IMR-90 (cell line): Measurements from ENCODE around the gene PDX1. TPM values are rescaled to one million over a fixed set of nuclear protein-coding genes. Genes with fewer than 3 reads are reported as not detected.

ENCODE experiments used
- ATAC-seq: fragments of 200-7000 bp; cut with Tn5 transposase; 2 replicates; pipeline ENCODE4 v1.9.1; 2020; ENCODE audit warnings: low read depth, mild to moderate bottlenecking, moderate library complexity
- BruUV-seq: library from RNA; stranded (reverse); fragments of 400-500 nt; replicated peaks from 2 replicates; lab custom pipeline; 2021; lab: Mats Ljungman, UMichigan
- CTCF ChIA-PET: fragments of 300-600 bp; formaldehyde crosslinking; extraction: SDS; loops from one replicate; lab custom pipeline; 2021; ENCODE audit warnings: antibody characterized with exemption; lab: Yijun Ruan, JAX
- POLR2A ChIA-PET: fragments of 300-600 bp; sonication (Branson Sonifier 250); formaldehyde crosslinking; loops from one replicate; lab custom pipeline; 2022; ENCODE audit warnings: antibody characterized with exemption; ENCODE audit not compliant: unreplicated experiment; lab: Charles Lee
- DNase-seq: peaks from one replicate; pipeline ENCODE4 v3.0.0; 2013
- H2AFZ ChIP-seq: replicated peaks from 2 replicates; pipeline ENCODE3; 2013; ENCODE audit warnings: low read length, mild to moderate bottlenecking; ENCODE audit not compliant: poor library complexity
- H2AK5ac ChIP-seq: 2 replicates; pipeline ENCODE4 v1.6.1; 2013; ENCODE audit warnings: low read depth, low read length, inconsistent platforms
- H2AK9ac ChIP-seq: replicated peaks from 2 replicates; pipeline ENCODE3; 2013; ENCODE audit warnings: mild to moderate bottlenecking, low read depth, low read length, moderate library complexity; ENCODE audit not compliant: poor library complexity
- H2BK120ac ChIP-seq: 2 replicates; pipeline ENCODE4 v1.6.1; 2013; ENCODE audit warnings: low read depth, low read length, inconsistent platforms
- H2BK15ac ChIP-seq: 3 replicates; pipeline ENCODE4 v1.6.1; 2013; ENCODE audit warnings: low read depth, low read length, inconsistent platforms
- H2BK20ac ChIP-seq: 2 replicates; pipeline ENCODE4 v1.6.1; 2013; ENCODE audit warnings: low read depth, mild to moderate bottlenecking, inconsistent platforms, low read length, moderate library complexity
- H2BK5ac ChIP-seq: 2 replicates; pipeline ENCODE4 v1.6.1; 2013; ENCODE audit warnings: mild to moderate bottlenecking, low read depth, low read length, inconsistent platforms; ENCODE audit not compliant: poor library complexity, severe bottlenecking
- H3K14ac ChIP-seq: replicated peaks from 2 replicates; pipeline ENCODE4 v1.6.1; 2013; ENCODE audit warnings: low read depth, low read length, inconsistent platforms
- H3K18ac ChIP-seq: 2 replicates; pipeline ENCODE4 v1.6.1; 2013; ENCODE audit warnings: low read depth, low read length, control low read depth
- H3K23ac ChIP-seq: 2 replicates; pipeline ENCODE4 v1.6.1; 2013; ENCODE audit warnings: low read depth, low read length, inconsistent platforms
- H3K27ac ChIP-seq: 2 replicates; pipeline ENCODE4 v1.5.1; 2013; ENCODE audit warnings: mild to moderate bottlenecking, control low read depth, low read length; ENCODE audit not compliant: insufficient read depth
- H3K27me3 ChIP-seq: 2 replicates; pipeline ENCODE4 v1.6.1; 2013; ENCODE audit warnings: low read length; ENCODE audit not compliant: control insufficient read depth, insufficient read depth
- H3K36me3 ChIP-seq: 2 replicates; pipeline ENCODE4 v1.6.1; 2013; ENCODE audit warnings: low read length, mixed read lengths; ENCODE audit not compliant: control insufficient read depth, insufficient read depth
- H3K4ac ChIP-seq: 2 replicates; pipeline ENCODE4 v1.6.1; 2013; ENCODE audit warnings: low read depth, low read length, inconsistent platforms
- H3K4me1 ChIP-seq: 2 replicates; pipeline ENCODE4 v1.6.1; 2013; ENCODE audit warnings: low read length, mixed read lengths; ENCODE audit not compliant: control insufficient read depth, insufficient read depth
- H3K4me2 ChIP-seq: 2 replicates; pipeline ENCODE4 v1.6.1; 2013; ENCODE audit warnings: low read depth, mild to moderate bottlenecking, control low read depth, low read length, moderate library complexity
- H3K4me3 ChIP-seq: 2 replicates; pipeline ENCODE4 v1.5.1; 2013; ENCODE audit warnings: low read depth, mild to moderate bottlenecking, control low read depth, low read length, moderate library complexity; ENCODE audit not compliant: insufficient read depth
- H3K56ac ChIP-seq: 2 replicates; pipeline ENCODE4 v1.6.1; 2013; ENCODE audit warnings: low read length, inconsistent platforms; ENCODE audit not compliant: insufficient read depth; ENCODE audit errors: extremely low read depth
- H3K79me1 ChIP-seq, 2 experiments: 2 replicates each; pipeline ENCODE4 v1.6.1; 2013; ENCODE audit warnings: low read length in 2 of 2, inconsistent platforms in 1 of 2, low read depth in 1 of 2
- H3K9ac ChIP-seq: 2 replicates; pipeline ENCODE4 v1.6.1; 2013; ENCODE audit warnings: low read depth, low read length, control low read depth
- H3K9me1 ChIP-seq: 2 replicates; pipeline ENCODE4 v1.6.1; 2013; ENCODE audit warnings: low read length, inconsistent platforms; ENCODE audit not compliant: insufficient read depth
- H3K9me3 ChIP-seq: 2 replicates; pipeline ENCODE4 v1.6.1; 2013; ENCODE audit warnings: low read length; ENCODE audit not compliant: control insufficient read depth, insufficient read depth
- H4K20me1 ChIP-seq: 2 replicates; pipeline ENCODE4 v1.6.1; 2013; ENCODE audit warnings: low read length, inconsistent platforms; ENCODE audit not compliant: insufficient read depth
- H4K5ac ChIP-seq: 2 replicates; pipeline ENCODE4 v1.6.1; 2013; ENCODE audit warnings: mild to moderate bottlenecking, low read depth, low read length, control low read depth
- H4K8ac ChIP-seq, 2 experiments: 2 replicates each; pipeline ENCODE4 v1.6.1; 2013; ENCODE audit warnings: low read depth in 2 of 2, low read length in 2 of 2, control low read depth in 1 of 2, inconsistent platforms in 1 of 2
- H4K91ac ChIP-seq: 2 replicates; pipeline ENCODE4 v1.6.1; 2013; ENCODE audit warnings: low read depth, low read length, inconsistent platforms; ENCODE audit not compliant: insufficient read depth
- BHLHE40 ChIP-seq: fragments of 150-350 bp; IDR thresholded peaks from 2 replicates; pipeline ENCODE4 v1.6.1; 2016; ENCODE audit warnings: mild to moderate bottlenecking, low read depth, low read length
- CEBPB ChIP-seq: IDR thresholded peaks from 2 replicates; pipeline ENCODE4 v1.6.1; 2012; ENCODE audit warnings: low read depth, low read length, improper control_type of control experiment
- CHD1 ChIP-seq: IDR thresholded peaks from 2 replicates; pipeline ENCODE4 v1.6.1; 2012; ENCODE audit warnings: low read depth, low read length, improper control_type of control experiment
- CTCF ChIP-seq: conservative IDR thresholded peaks from 2 replicates; pipeline ENCODE4 v1.5.1; 2012; ENCODE audit warnings: mild to moderate bottlenecking, low read depth, low read length, improper control_type of control experiment
- MAFK ChIP-seq: IDR thresholded peaks from 2 replicates; pipeline ENCODE4 v1.6.1; 2012; ENCODE audit warnings: low read depth, low read length, improper control_type of control experiment
- MAZ ChIP-seq: IDR thresholded peaks from 2 replicates; pipeline ENCODE4 v1.6.1; 2012; ENCODE audit warnings: low read depth, mild to moderate bottlenecking, low read length, improper control_type of control experiment, moderate library complexity, borderline replicate concordance
- MXI1 ChIP-seq: IDR thresholded peaks from 2 replicates; pipeline ENCODE4 v1.6.1; 2012; ENCODE audit warnings: low read depth, mild to moderate bottlenecking, low read length, moderate library complexity, borderline replicate concordance
- NFE2L2 ChIP-seq: fragments of 150-350 bp; IDR thresholded peaks from 2 replicates; pipeline ENCODE4 v1.6.1; 2016; ENCODE audit warnings: low read depth, mild to moderate bottlenecking, low read length
- POLR2A ChIP-seq: IDR thresholded peaks from 2 replicates; pipeline ENCODE4 v1.6.1; 2012; ENCODE audit warnings: mild to moderate bottlenecking, low read depth, low read length
- RAD21 ChIP-seq: IDR thresholded peaks from 2 replicates; pipeline ENCODE4 v1.6.1; 2012; ENCODE audit warnings: low read length, improper control_type of control experiment
- RCOR1 ChIP-seq: IDR thresholded peaks from 2 replicates; pipeline ENCODE4 v1.6.1; 2012; ENCODE audit warnings: mild to moderate bottlenecking, low read length, improper control_type of control experiment; ENCODE audit not compliant: insufficient replicate concordance
- RFX5 ChIP-seq: IDR thresholded peaks from 2 replicates; pipeline ENCODE4 v1.8.0; 2012; ENCODE audit warnings: low read depth, mild to moderate bottlenecking, low read length, moderate library complexity
- SMC3 ChIP-seq: fragments of 150-350 bp; IDR thresholded peaks from 2 replicates; pipeline ENCODE4 v1.6.1; 2016; ENCODE audit warnings: low read depth, mild to moderate bottlenecking, antibody characterized with exemption, low read length, moderate library complexity
- USF2 ChIP-seq: fragments of 150-350 bp; IDR thresholded peaks from 2 replicates; pipeline ENCODE4 v1.6.1; 2017; ENCODE audit warnings: mild to moderate bottlenecking, antibody characterized with exemption, low read length, low read depth
- WGBS, 2 experiments: methylation state at CpG; one replicate each; pipeline versions ENCODE4 v1.1.5 to v1.1.7; 2013; ENCODE audit warnings: missing lambda C conversion rate in 2 of 2; ENCODE audit not compliant: insufficient read length in 1 of 2; ENCODE audit errors: extremely low coverage in 2 of 2; 5-methylcytosine and 5-hydroxymethylcytosine counted together
- dilution Hi-C: fragments of 300-500 bp; cut with HindIII; formaldehyde crosslinking; loops from one replicate; pipeline ENCODE4 v1.14.3; 2018; ENCODE audit warnings: low sequenced_read_pairs; ENCODE audit not compliant: unreplicated experiment
- in situ Hi-C: fragments of 300-500 bp; cut with MboI; formaldehyde crosslinking; loops from 3 replicates; pipeline ENCODE4 v1.14.3; 2019; ENCODE audit warnings: low sequenced_read_pairs, inconsistent platforms, mixed read lengths
- intact Hi-C: fragments of 100-400 bp; cut with micrococcal nuclease; formaldehyde crosslinking; loops from 2 replicates; pipeline ENCODE4 v1.10.0; 2022
- polyA plus RNA-seq, 3 experiments: library from polyadenylated mRNA; depleted of rRNA; stranded (reverse); fragments of >200 nt; gene quantifications; 2 replicates each; pipeline ENCODE4 v1.2.3, GENCODE V29; 2012; ENCODE audit warnings: low replicate concordance in 1 of 3
- total RNA-seq: library from RNA; depleted of rRNA; stranded (reverse); fragments of >200 nt; gene quantifications from 2 replicates; pipeline ENCODE4 v1.2.3, GENCODE V29; 2012
- TF ChIP-seq, protein P1 (sequence below): fragments of 150-350 bp; IDR thresholded peaks from 2 replicates; pipeline ENCODE4 v1.6.1; 2016; ENCODE audit warnings: low read depth, mild to moderate bottlenecking, low read length, moderate library complexity, borderline replicate concordance

The PDX1 gene
- total and polyA plus RNA-seq, 2 of the 4 experiments (the other 2 are of a cell fraction), result not detected

- WGBS, 2 experiments, result 0% methylated on average over 2 of the region's 9 CpGs; no CpG with 5 or more reads in 1 of the 2 experiments
- DNase-seq, result no peak
- no peak overlapping the region for H4K8ac ChIP-seq
- peaks cover 3% of the 10 kb centered on the region; the same call in 1 of the 2 replicates for H3K4me1 ChIP-seq
- no peak overlapping the region for H3K4me2 ChIP-seq
- no peak overlapping the region for H2AFZ ChIP-seq
- H2BK20ac ChIP-seq, result no peak overlapping the region
- H4K91ac ChIP-seq, result no peak overlapping the region
- H3K4ac ChIP-seq, result no peak overlapping the region
- intact Hi-C loops (no loop called here), in situ Hi-C loops (no loop called here), dilution Hi-C loops (no loop called here)
- no peaks in the 10 kb centered on the region for H3K36me3 ChIP-seq
- peaks cover 97% of the 10 kb centered on the region for H3K27me3 ChIP-seq
- peaks cover 4% of the 10 kb centered on the region for H3K9me3 ChIP-seq
- H4K20me1 ChIP-seq, result no peaks in the 10 kb centered on the region
- H3K79me1 ChIP-seq, result no peaks in the 10 kb centered on the region
- no peak overlapping the region for H3K56ac ChIP-seq
- H3K23ac ChIP-seq, result no peak overlapping the region
- H3K18ac ChIP-seq, result no peak overlapping the region
- no peak overlapping the region for H2BK15ac ChIP-seq
- no peak overlapping the region for H3K4me3 ChIP-seq
- H3K27ac ChIP-seq, result no peak overlapping the region
- H3K9ac ChIP-seq, result no peak overlapping the region
- no peak overlapping the region for H2BK5ac ChIP-seq
- no peaks in the 10 kb centered on the region for H3K9me1 ChIP-seq
- no peak overlapping the region for H2AK9ac ChIP-seq
- ChIA-PET POLR2A (no interaction called here), CTCF (interaction anchor here (1.1 kb wide), 1 partner anchor 28 kb away, joined by 3 read pairs; no protein-coding TSS in a partner anchor)
- H2AK5ac ChIP-seq, result no peak overlapping the region
- ATAC-seq, result no peak
- no TSS peak for BruUV-seq
- H3K14ac ChIP-seq, result no peak overlapping the region
- H4K5ac ChIP-seq, result no peak overlapping the region
- no peak overlapping the region for H2BK120ac ChIP-seq
- no peak for TF ChIP-seq RCOR1
- TF ChIP-seq, protein P1, sequence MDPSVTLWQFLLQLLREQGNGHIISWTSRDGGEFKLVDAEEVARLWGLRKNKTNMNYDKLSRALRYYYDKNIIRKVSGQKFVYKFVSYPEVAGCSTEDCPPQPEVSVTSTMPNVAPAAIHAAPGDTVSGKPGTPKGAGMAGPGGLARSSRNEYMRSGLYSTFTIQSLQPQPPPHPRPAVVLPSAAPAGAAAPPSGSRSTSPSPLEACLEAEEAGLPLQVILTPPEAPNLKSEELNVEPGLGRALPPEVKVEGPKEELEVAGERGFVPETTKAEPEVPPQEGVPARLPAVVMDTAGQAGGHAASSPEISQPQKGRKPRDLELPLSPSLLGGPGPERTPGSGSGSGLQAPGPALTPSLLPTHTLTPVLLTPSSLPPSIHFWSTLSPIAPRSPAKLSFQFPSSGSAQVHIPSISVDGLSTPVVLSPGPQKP, result no peak
- no peak for TF ChIP-seq POLR2A
- no peak for TF ChIP-seq MAZ
- TF ChIP-seq SMC3, result no peak
- no peak for TF ChIP-seq BHLHE40
- no peak for TF ChIP-seq MXI1
- TF ChIP-seq CTCF, result no peak
- TF ChIP-seq MAFK, result no peak
- TF ChIP-seq CEBPB, result no peak
- TF ChIP-seq RAD21, result no peak
- no peak for TF ChIP-seq NFE2L2
- TF ChIP-seq USF2, result no peak
- TF ChIP-seq RFX5, result no peak
- no peak for TF ChIP-seq CHD1
Observed at GRCh38 chr13:27925220-27925991, 5.6 kb downstream of the PDX1 start.
